22Rv1 (cell line): ENCODE data around the gene RNF125.

Experiments used
- ZFX ChIP-seq: fragments of 450-650 bp; IDR thresholded peaks from 2 replicates; pipeline ENCODE4 v1.6.1; 2017; ENCODE audit warnings: antibody characterized with exemption, borderline replicate concordance
- TF ChIP-seq, protein P1 (sequence below): fragments of 450-650 bp; IDR thresholded peaks from 2 replicates; pipeline ENCODE4 v1.5.1; 2017; ENCODE audit warnings: mild to moderate bottlenecking

DNA sequence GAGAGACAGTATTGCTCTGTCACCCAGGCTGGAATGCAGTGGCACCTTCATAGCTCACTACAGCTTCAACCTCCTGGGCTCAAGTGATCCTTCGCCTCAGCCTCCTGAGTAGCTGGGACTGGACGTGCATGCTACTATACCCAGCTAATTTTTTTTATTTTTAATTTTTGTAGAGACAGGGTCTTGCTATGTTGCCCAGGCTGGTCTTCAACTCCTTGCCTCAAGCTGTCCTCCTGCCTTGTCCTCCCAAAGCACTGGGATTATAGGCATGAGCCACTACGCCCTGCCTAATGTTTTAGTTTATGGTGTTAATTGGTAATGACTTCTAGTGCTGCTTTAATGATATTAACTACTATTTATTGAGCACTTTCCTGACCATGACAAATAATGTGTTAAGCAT lies 91.4 kb downstream of the RNF125 start:
- TF ChIP-seq, protein P1, sequence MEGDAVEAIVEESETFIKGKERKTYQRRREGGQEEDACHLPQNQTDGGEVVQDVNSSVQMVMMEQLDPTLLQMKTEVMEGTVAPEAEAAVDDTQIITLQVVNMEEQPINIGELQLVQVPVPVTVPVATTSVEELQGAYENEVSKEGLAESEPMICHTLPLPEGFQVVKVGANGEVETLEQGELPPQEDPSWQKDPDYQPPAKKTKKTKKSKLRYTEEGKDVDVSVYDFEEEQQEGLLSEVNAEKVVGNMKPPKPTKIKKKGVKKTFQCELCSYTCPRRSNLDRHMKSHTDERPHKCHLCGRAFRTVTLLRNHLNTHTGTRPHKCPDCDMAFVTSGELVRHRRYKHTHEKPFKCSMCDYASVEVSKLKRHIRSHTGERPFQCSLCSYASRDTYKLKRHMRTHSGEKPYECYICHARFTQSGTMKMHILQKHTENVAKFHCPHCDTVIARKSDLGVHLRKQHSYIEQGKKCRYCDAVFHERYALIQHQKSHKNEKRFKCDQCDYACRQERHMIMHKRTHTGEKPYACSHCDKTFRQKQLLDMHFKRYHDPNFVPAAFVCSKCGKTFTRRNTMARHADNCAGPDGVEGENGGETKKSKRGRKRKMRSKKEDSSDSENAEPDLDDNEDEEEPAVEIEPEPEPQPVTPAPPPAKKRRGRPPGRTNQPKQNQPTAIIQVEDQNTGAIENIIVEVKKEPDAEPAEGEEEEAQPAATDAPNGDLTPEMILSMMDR = no peak
- no peak for TF ChIP-seq ZFX
